Neutrophil (primary cell): ENCODE results near the gene TBC1D30.
"Not testable (repeated sequence)": the region's sequence is repeated elsewhere in the genome, so short reads cannot be mapped to it uniquely, and the experiment has no call there.

ENCODE experiments used
- H3K27ac ChIP-seq: fragments of 200-600 bp; sonication (generic); 2 replicates; pipeline ENCODE4 v1.5.1; 2016; ENCODE audit warnings: mild to moderate bottlenecking, moderate library complexity
- H3K27me3 ChIP-seq: fragments of 200-600 bp; sonication (generic); 2 replicates; pipeline ENCODE4 v1.6.0; 2016; ENCODE audit warnings: mild to moderate bottlenecking
- H3K36me3 ChIP-seq: fragments of 200-600 bp; sonication (generic); 2 replicates; pipeline ENCODE4 v1.5.1; 2017
- H3K4me1 ChIP-seq, 2 experiments: fragments of 200-600 bp in 1 of 2; sonication (generic) in 1 of 2; 1 replicate in 1 of 2; 2 replicates in 1 of 2; pipeline versions ENCODE4 v1.5.1 to v1.6.1; 2013 to 2016; ENCODE audit warnings: low read depth in 1 of 2, low read length in 1 of 2, mild to moderate bottlenecking in 1 of 2, moderate library complexity in 1 of 2; ENCODE audit not compliant: control insufficient read depth in 1 of 2, insufficient read depth in 1 of 2
- H3K4me3 ChIP-seq, 2 experiments: fragments of 200-600 bp in 1 of 2; sonication (generic) in 1 of 2; 1 replicate in 1 of 2; 2 replicates in 1 of 2; pipeline ENCODE4 v1.5.1; 2013 to 2016; ENCODE audit warnings: low read depth in 1 of 2, low read length in 1 of 2, mild to moderate bottlenecking in 1 of 2, moderate library complexity in 1 of 2
- H3K9me3 ChIP-seq: fragments of 200-600 bp; sonication (generic); 2 replicates; pipeline ENCODE4 v1.5.1; 2016
- CTCF ChIP-seq: fragments of 200-600 bp; sonication (generic); IDR thresholded peaks from 2 replicates; pipeline ENCODE4 v1.5.1; 2016; ENCODE audit warnings: antibody characterized with exemption

The TBC1D30 gene

GRCh38 chr12:64824500-64825142, at the start of gene TBC1D30:
Gene TBC1D30 (plus strand): TSS chr12:64824647. CDS start chr12:64824880, 233 bp downstream.
- Histone ChIP-seq H3K27me3 (peaks cover 95% of the 10 kb centered on the region), H3K4me3 (peak within 1 kb of the TSS in 1 of 2 experiments; percentile 23), H3K9me3 (no peaks in the 10 kb centered on the region), H3K27ac (no peak within 1 kb of the TSS), H3K36me3 (no peaks in the 10 kb centered on the region), H3K4me1 (peaks cover 0 to 15% of the 10 kb centered on the region in 2 experiments)
- TF ChIP-seq CTCF: no peak

- H3K27me3 ChIP-seq: peaks cover 50% of the 10 kb centered on the region
Observed at GRCh38 chr12:64775147-64775736, 49.2 kb upstream of the TBC1D30 start.

GRCh38 chr12:64779354-64779974, 45.0 kb upstream of the TBC1D30 start:
- Histone ChIP-seq H3K4me3 (peak overlapping the region in 1 of 2 experiments; percentile 88), H3K36me3 (no peaks in the 10 kb centered on the region), H3K9me3 (peaks cover 8% of the 10 kb centered on the region), H3K4me1 (peaks cover 18 to 23% of the 10 kb centered on the region in 2 experiments), H3K27me3 (peaks cover 73% of the 10 kb centered on the region), H3K27ac (no peak overlapping the region)
- no peak for TF ChIP-seq CTCF

More at GRCh38 chr12:64775147-64775736, 49.2 kb upstream of the TBC1D30 start:
- H3K4me1 ChIP-seq: peaks cover 17 to 18% of the 10 kb centered on the region in 2 experiments
- H3K9me3 ChIP-seq, H3K4me3 ChIP-seq, H3K36me3 ChIP-seq, H3K27ac ChIP-seq: not testable (repeated sequence)

DNA sequence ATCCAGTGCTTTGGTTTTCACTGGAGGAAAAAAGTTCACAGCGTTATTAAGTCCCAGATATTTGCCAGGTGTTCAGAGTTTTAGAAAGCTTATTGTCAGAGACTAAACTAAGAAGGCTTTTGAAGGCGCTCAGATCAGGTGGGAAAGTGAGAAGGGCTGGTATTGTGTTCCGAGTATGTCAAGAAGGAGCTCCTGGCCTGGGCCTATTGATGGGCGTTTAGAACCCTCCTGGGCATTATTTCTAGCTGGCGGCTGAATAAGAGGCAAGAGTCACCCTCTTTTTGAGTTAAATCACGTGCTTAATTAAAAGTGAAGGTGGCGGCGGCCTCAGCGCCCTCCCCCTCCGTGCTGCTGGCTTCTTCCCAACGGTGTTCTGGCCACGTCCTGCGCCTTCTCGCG, 44.3 kb upstream of the TBC1D30 start:
- Histone ChIP-seq H3K27ac (peak overlapping the region; percentile 69), H3K27me3 (peaks cover 80% of the 10 kb centered on the region), H3K36me3 (no peaks in the 10 kb centered on the region), H3K4me3 (peak overlapping the region; percentile 76 to 88), H3K4me1 (peaks cover 18 to 23% of the 10 kb centered on the region in 2 experiments), H3K9me3 (peaks cover 7% of the 10 kb centered on the region)
- no peak for TF ChIP-seq CTCF

DNA sequence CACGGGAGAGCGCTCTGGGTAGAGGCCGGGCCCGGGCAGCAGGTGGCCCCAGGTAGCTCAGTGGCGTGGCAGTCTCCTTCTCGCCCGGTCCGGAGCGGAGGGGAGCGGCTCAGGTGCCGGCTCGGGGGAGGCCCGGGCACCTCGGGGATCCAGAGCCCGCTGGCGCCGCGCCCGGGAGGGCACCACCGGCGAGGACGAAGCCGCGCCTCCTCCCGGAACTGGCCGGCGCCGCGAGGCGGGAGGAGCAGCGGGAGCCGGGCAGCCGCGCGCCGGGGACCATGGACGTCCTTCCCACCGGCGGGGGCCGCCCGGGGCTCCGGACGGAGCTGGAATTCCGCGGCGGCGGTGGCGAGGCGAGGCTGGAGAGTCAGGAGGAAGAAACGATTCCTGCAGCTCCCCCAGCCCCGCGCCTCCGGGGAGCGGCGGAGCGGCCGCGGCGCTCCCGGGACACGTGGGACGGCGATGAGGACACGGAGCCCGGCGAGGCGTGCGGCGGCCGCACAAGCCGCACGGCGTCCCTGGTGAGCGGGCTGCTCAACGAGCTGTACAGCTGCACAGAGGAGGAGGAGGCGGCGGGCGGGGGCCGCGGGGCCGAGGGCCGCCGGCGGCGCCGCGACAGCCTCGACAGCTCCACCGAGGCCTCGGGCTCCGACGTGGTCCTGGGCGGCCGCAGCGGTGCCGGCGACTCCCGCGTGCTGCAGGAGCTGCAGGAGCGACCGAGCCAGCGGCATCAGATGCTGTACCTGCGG, 43.7 kb upstream of the TBC1D30 start:
- Histone ChIP-seq H3K4me3 (peak overlapping the region; percentile 76 to 88), H3K27ac (peak overlapping the region; percentile 69), H3K4me1 (peaks cover 18 to 23% of the 10 kb centered on the region in 2 experiments), H3K27me3 (peaks cover 80% of the 10 kb centered on the region), H3K9me3 (peaks cover 1% of the 10 kb centered on the region), H3K36me3 (no peaks in the 10 kb centered on the region)
- peak; percentile 32 for TF ChIP-seq CTCF
